GM12874 (cell line): ENCODE data around the gene ESAM.

Experiments used
- CTCF ChIP-seq: IDR thresholded peaks from 2 replicates; pipeline ENCODE4 v1.5.1; 2011; ENCODE audit warnings: low read depth, mild to moderate bottlenecking, control low read depth, low read length, moderate library complexity; ENCODE audit not compliant: insufficient read depth

Gene ESAM

GRCh38 chr11:124788521-124788920 is 26.4 kb upstream of the ESAM start:
- TF ChIP-seq CTCF = no peak

GRCh38 chr11:124784051-124784450 is 22.0 kb upstream of the ESAM start:
- no peak for TF ChIP-seq CTCF

GRCh38 chr11:124783002-124783401 is 20.9 kb upstream of the ESAM start:
- TF ChIP-seq CTCF = no peak

GRCh38 chr11:124779568-124779967 is 17.5 kb upstream of the ESAM start:
- TF ChIP-seq CTCF = no peak

GRCh38 chr11:124778281-124778680 is 16.2 kb upstream of the ESAM start:
- no peak for TF ChIP-seq CTCF

- no peak for TF ChIP-seq CTCF
Measured at GRCh38 chr11:124776865-124777645, 15.0 kb upstream of the ESAM start.

- TF ChIP-seq CTCF = no peak
Measured at GRCh38 chr11:124769806-124770774, 8.0 kb upstream of the ESAM start.
